Stimulated activated CD4-positive, alpha-beta T cell treated with anti-CD3 and anti-CD28 coated beads, Interleukin-15, amount 100 ng/mL, for 1 hour (primary cell): ENCODE data around the gene PPARA.

ENCODE experiments used
- DNase-seq, 2 donors: peaks; one replicate each; pipeline ENCODE4 v3.0.0-alpha.2; 2020; ENCODE audit warnings: low read depth in 1 of 2, low spot score in 1 of 2

Gene PPARA

DNA sequence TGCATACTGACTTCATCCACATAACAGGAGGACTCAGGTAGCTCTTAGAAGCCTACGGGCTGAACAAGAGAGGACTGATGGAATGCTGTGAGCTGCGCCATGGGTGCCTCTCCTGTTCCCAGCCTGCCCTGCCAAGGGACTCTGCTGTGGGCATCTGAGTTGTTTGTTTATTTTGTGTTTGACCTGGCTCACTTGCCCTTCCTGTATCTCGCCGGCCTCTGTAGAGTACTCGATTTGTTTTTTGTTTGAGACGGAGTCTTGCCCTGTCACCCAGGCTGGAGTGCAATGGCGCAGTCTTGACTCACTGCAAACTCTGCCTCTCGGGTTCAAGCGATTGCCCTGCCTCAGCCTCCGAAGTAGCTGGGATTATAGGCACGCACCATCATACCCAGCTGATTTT lies 119.2 kb downstream of the PPARA start:
- no peak for DNase-seq

DNA sequence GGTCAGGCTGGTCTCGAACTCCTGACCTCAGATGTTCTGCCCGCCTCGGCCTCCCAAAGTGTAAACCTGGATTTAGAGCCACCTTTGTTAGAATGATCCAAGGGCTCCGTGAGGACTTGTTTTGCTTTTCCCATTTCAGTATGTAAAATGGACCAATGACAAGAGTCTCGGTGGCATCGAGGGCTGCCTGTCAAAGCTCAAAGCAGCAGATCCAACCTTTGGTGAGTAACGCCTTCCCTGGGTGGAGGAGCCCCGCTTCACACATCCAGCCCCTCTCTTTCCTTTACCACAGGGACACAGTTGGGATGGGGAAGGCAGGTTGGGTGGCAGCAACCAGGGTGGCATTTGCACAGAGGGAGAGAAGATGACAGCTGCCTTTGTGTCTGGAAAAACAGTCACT lies 121.9 kb downstream of the PPARA start:
- DNase-seq = no peak

DNA sequence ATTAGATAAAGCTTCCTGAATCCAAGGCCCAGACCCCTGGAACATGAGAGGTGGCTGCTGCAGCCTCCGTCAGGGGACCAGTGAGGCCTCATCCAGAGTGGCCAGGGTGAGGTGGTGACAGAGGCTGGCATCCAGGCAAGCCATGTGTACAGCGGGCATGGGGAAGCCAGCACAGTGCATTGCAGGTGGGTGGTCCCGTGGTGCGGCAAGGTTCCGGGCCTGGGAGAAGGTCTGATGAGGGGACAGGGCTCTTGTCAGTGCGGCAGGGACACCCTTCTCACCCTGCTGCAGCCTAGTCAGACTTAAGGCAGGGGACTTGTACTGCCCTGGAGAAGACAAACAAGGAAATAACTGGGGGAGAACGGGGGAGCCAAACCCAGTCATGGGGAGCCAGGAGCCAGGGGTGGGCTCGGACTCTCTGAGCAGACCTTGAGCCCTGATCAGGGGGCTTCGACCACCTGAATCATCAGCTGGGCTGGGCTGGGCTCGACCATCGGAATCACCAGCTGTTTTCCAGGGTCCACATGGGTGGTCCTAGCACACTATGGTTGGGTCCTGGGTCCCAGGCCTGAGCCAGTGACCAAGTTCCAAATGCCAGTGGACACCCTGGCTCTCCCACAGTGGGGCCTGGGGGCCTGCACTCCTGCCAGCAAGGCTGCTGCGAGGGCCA lies 122.6 kb downstream of the PPARA start:
- no peak for DNase-seq

DNA sequence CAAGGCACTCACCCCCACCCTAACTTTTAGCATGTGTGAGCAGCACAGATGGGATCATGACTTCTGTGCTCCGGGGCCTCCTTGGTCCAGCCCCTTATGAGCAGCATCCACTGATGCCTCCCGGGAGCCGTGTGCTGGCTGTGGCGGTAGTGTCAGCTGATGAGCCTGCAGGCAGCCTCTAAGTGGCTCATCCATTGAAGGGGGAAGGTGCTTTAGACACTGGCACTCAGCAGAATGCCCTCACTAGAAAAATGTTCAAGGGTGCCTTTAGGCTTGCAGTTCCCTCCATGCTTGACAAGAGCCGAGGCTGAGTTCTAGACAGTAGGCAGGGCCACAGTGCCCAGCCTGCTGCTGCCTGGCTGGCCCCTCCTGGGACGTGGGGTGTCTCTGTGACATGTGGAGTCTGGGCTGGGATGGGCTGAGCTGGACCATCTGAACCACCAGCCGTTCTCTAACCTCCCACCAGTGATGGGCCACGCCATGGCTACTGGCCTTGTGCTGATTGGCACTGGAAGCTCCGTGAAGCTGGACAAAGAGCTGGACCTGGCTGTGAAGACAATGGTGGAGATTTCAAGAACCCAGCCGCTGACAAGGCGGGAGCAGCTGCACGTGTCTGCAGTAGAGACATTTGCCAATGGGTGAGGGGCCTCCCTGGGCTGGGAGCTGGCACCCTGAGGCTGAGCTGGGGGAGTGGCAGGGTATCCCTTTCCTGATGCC lies 123.3 kb downstream of the PPARA start:
- DNase-seq = no peak

DNA sequence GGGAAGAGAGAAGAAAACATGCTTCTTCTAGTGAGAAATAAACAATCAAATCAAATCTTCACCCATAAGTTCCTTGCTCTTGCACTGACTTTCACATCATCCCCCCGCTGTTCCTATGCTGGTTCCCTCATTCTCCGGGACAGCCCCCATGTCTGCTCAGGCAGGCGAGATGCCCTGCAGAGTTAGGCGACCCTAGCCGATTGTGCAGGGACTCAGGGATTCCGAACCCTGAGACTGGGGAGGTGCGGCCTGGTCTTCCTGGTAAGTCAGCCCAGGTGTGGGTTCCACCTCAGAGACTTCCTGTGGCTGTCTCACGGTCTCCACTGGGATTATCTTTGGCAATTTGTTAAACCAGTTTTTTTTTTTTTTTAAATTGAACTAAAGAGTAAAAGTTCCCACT lies 124.1 kb downstream of the PPARA start:
- DNase-seq = no peak

DNA sequence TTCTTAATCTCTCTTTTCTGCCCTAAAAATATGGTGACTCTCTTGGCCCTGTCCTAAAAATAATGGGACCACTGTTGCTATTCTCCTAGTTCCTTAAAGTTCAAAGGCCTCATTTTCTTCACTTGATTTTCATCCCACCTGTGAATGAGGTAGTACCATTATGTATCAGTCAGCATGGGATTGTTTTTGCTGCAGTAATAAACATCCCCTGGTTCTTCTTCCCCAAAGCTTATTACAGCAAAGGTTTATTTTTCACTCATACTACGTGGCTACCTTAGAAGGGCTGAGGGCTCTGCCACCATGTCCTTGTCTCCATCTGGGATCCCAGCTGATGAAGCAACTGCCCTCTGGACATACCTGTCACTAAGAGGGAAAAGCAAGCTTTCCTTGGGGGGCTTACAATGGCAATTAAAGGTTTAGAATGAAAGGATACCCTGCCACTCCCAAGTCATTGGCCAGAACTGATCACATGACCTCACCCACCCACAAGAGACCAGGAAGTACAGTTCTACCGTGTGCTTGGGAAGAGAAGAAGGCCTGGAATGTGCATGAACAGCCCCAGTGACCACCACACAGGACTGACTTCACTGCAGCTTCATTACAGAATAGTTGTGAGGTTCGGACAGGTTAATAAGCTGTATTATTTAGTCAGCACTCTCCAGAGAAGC lies 125.3 kb downstream of the PPARA start:
- no peak for DNase-seq

DNA sequence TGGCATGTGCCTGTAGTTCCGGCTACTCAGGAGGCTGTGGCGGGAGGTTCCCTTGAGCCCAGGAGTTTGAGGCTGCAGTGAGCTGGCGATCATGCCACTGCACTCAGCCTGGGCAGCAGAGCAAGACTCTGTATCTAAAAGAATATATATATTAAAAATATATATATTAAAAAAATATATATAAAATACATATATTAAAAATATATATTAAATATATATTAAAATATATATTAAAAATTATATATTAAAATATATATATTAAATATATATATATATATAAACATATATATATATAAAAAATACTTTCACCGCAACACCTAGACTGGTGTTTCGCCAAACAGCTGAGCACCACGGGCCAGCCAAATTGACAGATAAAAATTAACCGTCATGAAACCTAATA lies 126.2 kb downstream of the PPARA start:
- no peak for DNase-seq

DNA sequence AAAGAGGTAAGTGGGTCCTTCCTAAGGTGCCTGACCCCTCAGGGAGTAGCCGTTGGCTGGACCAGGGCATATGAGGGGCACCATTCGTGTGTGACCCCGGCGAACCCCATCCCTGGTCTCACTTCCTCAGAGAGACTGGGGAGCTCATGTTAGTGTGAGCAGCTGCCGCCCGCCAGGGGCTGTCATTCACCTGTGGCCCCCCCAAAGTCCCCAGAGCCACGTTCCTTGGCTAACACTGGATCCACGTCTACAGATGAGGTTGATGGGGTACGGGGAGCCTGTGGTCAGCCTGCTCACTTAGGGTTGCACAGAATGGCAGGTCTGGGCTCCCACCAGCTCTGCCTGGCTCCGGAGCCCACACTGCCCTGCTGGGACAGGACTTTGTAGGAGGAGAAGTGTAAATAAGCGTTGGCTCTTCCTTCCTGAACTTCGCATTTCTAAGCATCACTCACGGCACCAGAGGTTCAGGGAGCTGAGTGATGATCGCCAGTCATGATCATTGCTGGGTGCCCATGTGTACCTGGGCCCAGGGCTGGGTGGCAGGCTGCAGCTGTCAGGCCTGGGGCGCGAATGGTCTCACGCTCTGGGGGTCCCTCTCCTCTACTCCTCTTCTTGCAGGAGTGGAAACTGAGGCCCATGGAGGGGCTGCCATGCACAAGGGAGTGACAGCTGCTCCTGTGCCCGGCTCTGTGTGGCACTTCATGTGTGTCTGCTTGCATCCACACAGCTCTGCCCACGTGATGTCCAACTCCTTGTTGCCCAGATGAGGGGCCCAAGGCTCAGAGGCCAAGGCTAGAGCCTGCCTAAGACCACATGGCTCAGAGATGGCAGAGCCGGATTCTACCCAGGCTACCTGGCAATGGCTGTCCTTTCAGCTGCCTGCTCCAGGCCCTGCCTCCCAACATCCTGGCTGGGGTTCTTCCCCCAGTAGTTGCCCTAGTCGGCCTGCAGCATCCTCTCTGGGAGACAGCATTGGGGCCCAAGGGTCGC lies 128.6 kb downstream of the PPARA start:
- no peak for DNase-seq

DNA sequence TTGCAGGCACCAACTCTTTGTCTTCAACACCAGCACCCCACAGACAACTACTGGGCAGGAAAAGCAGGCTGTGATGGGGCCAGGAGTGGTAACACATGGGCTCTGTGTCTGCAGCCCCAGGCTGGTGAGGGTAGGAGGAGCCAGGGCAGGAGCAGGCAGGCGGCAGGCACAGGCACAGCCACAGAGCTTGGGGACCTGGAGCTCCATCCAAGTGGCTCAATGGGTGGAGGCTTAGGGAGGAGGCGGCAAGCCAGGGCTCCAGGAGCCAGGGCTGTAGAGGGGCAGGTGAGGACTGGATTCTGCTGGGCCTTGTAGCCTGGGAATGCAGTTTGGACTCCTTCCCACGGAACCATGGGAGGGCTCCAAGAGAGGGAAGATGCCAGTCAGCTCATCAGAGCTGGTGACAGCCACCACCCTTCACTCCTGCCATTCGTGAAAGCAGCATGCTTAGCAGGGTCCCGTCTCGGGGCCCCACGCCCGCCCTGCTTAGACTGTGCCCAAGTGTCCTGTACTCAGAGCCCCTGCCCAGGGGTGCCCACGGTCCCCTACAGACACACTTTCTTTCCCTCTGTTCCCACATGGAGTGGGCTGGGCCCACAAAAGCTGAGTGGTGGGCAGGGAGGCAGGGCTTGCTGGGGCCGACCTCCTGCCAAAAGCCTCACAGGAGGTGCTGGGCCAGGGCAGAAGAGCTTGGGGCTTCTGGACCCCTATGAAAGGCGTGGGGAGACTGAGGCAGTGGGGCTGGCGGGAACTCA lies 129.9 kb downstream of the PPARA start:
- no peak for DNase-seq

DNA sequence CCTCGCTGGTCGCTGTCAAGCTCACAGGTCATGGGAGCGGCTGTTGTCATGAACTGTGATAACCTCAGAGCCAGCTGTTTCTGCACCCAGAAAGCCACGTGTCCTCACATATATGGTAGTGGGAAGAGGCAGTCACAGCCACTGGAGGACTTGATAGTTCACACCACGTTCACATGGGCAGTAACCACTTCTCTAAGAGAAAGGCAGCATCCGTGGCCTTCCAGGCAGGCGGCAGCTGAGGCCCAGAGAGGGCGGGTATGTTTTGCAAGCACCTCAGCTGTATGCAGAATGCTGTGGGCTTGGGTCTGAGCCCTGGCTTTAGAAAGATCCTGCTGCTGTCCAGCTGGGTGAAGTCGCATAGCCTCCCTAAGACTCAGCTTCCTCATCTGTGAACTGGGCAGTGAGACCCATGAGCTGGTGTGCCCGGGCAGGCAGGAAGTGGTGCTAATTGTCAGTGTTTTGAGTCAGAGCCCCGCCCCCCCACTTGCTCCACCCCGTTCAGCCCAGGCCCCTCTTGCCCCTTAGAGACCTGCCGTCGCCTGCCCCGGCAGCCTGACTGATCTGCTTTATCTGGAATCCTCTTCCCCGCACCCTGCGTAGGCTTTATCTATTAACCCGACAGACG lies 130.8 kb downstream of the PPARA start:
- DNase-seq = no peak

DNA sequence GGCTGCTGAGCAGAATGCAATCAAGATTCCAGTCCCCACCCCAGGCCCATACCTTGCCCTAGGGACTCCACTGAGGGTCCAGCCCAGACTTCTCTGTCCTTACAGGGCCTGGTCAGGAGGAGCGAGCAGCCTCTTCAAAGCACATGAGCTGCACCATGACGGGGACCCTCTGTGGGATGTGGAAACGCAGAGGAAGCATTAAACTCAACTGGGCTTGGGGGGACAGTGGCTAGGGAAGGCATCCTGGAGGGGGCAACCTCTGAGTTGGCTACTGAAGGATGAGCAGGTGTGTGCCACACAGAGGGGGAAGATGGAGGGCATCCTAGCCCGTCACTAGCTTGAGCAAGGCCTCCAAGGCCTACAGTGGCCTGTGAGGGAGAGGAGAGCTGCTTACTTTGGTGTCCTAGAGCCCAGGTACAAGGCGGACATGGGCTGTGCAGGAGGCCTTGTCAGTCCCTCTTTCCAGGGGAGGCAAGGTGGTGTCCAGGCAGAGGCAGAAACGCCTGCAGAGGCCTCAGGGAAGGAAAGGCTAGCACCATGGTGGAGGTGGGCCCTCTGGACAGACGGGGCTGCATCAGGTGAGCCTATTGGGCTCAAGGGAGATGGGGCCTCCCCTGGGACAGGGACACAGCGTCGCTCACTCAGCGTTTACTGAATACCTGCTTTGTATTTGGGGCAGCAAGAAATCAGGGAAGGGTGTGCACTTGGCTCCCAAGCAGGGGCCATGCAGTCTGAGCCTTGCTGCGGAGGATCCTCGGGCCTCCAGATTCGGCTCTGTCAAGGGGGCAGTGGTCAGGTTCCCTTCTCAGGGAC lies 131.7 kb downstream of the PPARA start:
- no peak for DNase-seq

DNA sequence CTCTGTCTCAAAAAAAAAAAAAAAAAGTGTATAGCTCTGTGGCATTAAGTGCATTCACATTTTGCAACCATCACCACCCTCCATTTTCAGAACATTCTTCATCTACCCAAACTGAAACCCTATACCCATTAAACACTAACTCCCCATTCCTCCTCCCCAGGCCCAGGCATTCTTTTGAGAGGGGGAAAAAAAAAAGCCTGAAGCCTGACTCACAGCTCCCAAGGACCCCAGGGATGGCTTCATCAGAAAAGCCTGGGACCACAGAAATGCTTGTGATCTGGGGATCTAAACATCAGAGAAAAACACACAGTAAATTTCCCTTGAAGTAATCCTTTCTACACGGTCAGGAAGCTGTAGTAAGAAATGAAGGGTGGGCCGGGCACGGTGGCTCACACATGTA lies 135.7 kb downstream of the PPARA start:
- DNase-seq = no peak

DNA sequence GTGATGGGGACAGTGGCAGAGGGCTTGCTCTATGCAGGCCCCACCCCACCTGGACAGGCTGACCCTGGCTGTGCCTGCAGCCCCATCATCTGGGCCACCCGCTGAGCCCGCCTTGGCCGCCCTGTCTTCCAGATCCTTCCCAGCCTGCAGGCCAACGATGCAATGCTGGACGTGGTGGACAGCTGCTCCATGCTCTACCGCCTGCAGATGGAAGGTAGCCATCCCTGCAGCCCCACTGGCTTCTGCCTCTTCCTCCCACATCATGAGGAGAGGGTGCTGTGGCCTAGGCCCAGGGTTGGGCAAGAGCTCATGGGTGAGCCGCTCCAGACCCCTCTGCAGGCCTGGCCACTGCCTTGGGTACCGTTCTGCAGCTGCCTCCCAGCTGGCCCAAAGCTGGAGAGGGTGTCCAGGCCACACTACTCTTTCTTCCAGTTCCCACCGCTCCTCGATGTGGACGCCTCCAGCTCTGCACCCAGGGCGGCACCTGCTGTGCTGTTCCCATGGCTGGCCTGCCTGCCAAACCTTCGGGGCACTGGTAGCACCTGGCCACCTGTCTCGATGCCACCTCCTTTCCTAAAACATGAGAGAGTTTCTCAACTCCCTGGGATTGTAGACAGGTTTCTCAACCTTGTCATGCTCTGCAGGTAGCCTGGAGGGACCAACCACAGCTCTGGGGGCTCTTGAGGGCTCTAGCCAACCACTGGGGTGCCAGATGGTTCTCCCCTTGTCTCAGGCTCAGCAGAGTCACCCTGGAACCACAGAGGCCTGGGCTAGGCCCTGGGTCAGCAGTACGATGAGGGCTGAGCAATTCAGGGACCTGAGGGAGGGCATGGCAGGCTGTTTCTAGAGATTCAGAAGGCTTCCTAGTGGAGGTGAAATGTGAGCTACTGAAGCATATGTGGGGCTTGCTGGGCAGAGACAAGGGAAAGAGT lies 136.9 kb downstream of the PPARA start:
- DNase-seq = no peak

DNA sequence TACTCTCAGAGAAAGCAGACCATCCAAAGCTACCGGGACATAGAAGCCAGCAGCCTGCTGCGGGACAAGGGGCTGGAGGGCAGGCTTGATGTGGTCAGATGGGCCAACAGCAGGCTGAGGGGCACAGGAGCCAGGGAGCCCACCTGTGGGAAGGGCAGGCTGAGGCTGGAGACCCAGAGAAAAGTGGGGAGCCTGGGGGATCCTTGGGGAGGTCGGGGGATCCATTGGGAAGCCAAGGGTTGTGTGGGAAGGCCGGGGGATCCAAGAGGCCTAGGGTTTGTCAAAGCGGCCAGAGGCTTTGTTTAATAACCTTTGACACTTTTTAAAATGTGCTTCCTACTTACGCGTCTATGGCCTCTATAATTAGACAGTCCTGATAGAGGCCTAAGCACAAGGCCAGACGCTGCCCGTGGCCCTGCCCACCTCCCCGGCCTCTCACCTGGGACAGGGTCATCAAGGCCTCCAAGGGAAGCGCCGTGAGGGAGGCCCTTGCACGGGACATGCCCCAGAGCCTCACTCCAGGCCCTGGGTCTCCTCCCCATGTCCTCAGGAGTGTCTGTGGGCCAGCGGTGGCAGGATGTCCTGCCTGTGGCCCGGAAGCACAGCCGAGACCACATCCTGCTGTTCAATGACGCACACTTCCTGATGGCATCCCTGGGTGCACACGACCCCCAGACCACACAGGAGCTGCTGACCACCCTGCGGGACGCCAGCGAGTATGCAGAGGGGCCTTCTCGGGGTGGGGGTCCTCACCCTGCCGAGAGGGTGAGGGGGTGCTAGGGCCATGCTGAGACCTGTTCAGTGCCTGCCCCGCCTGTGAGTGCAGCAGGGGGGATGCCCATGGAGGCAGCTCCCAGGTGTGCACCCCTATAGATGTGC lies 137.8 kb downstream of the PPARA start:
- no peak for DNase-seq

DNA sequence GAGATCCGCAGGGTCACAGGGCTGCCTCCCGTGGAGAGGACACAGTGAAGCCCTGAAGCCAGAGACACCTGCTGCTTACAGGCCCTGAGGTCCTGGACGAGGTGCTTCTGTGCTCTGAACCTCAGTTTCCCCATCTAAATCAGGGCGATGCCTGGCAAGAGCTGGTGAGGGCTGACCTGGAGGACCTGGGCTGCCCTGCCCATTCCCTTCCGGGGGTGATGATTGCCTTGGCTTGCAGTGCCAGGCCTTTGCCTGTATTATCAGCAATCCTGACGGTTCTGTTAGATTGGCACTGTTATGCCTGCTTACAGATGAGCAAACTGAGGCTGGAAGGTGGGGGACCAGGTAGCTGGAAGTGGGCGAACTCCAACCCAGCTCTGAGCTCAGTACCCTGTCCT lies 138.5 kb downstream of the PPARA start:
- no peak for DNase-seq

DNA sequence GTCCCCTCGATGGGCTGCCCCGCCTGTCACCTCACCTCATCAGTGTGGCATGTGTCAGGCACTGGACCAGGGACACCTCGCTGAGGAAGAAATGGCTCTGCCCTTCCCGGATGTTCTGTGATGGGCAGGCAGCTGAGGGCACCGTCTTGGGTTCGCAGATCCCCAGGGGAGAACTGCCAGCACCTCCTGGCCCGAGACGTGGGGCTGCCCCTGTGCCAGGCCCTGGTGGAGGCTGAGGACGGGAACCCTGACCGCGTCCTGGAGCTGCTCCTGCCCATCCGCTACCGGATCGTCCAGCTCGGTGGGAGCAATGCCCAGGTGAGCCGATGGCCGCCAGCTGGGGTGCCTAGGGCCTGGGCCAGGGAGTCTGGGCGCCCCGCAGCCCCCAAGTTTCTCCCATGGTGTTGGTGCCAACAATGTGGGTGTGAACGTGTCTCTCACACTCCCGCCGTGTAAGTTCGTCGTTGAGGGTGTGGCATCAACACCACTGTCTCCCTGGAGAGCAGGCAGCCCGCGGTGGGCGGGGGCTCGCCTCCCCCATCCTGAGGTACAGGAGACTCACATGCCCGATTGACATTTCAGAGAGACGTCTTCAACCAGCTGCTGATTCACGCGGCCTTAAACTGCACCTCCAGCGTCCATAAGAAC lies 139.0 kb downstream of the PPARA start:
- DNase-seq = no peak
